Measurements from ENCODE around the gene ELP4. TPM values are rescaled to one million over a fixed set of nuclear protein-coding genes. Genes with fewer than 3 reads are reported as not detected.
"Not testable (repeated sequence)": the region's sequence is repeated elsewhere in the genome, so short reads cannot be mapped to it uniquely, and the experiment has no call there.

The ELP4 gene
- total RNA-seq, 5 donors from 2014 or later (not counting 1 experiment from before 2014, with no cell fraction given) = 15.9 to 22.2 (median 17.2) TPM

DNA sequence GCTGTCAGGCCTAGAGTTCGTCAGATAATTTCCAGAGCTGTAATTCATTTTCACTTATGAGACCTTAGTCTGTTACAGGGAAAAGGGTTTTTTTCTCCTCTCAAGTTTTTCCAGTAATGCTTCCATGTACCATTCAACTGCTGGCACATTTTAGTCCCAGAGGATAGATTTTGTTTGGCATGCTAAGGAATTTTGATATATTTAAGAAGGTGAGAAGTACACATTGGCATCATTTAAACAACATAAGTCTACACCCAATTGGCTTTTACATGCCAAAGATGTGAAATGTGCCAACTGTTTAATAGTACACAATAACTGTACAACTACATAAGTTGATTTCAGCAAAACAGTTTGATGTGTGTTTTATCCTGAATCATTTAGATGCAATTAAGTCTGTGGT, 230.6 kb downstream of the ELP4 start:
- H3K27me3 Mint-ChIP-seq = no peaks in the 10 kb centered on the region
- no peaks in the 10 kb centered on the region for H3K4me1 Mint-ChIP-seq
- ChIA-PET CTCF (no interaction called here), POLR2A (no interaction called here)
- H3K4me3 Mint-ChIP-seq = no peak overlapping the region
- ATAC-seq (replicated peaks in 1 of 4) (no peak), DNase-seq (no peak)
- Histone ChIP-seq H3K4me1 (ENCODE audit: control insufficient read depth in 1 of 2, extremely low read depth in 1 of 2, insufficient read depth in 2 of 2, low read length in 2 of 2) (no peaks in the 10 kb centered on the region), H3K4me3 (ENCODE audit: control insufficient read depth in 1 of 2, extremely low read depth in 1 of 2, low read length in 1 of 2) (no peak overlapping the region), H3K9me3 (peaks cover 6% of the 10 kb centered on the region), H3K27me3 (replicated peaks in 1 of 2; ENCODE audit: control insufficient read depth in 2 of 2, extremely low read depth in 1 of 2, insufficient read depth in 2 of 2, low read length in 1 of 2) (no peaks in the 10 kb centered on the region), H3K36me3 (ENCODE audit: control insufficient read depth in 2 of 2, extremely low read depth in 1 of 2, insufficient read depth in 1 of 2, low read length in 1 of 2) (no peaks in the 10 kb centered on the region), H3K27ac (ENCODE audit: low read length) (no peak overlapping the region)
- peaks cover 7 to 31% (median 16%) of the 10 kb centered on the region in 3 donors for H3K9me3 Mint-ChIP-seq
- no CpG with 5 or more reads among the region's 1 CpG for WGBS (ENCODE audit: insufficient coverage)
- H3K36me3 Mint-ChIP-seq = peaks cover 28% of the 10 kb centered on the region
- no peak overlapping the region for H3K27ac Mint-ChIP-seq

DNA sequence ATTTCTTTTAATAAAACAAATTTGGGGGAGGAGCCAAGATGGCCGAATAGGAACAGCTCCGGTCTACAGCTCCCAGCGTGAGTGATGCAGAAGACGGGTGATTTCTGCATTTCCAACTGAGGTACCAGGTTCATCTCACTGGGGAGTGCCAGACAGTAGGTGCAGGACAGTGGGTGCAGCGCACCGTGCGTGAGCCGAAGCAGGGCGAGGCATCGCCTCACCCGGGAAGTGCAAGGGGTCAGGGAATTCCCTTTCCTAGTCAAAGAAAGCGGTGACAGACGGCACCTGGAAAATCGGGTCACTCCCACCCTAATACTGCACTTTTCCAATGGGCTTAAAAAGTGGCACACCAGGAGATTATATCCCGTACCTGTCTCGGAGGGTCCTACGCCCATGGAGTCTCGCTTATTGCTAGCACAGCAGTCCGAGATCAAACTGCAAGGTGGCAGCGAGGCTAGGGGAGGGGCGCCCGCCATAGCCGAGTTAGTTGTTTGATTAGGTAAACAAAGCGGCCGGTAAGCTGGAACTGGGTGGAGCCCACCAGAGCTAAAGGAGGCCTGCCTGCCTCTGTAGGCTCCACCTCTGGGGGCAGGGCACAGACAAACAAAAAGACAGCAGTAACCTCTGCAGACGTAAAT, 231.3 kb downstream of the ELP4 start:
- H3K27ac ChIP-seq (ENCODE audit: low read length); CTCF ChIA-PET; H3K36me3 ChIP-seq (ENCODE audit: control insufficient read depth in 2 of 2, extremely low read depth in 1 of 2, insufficient read depth in 1 of 2, low read length in 1 of 2); H3K4me3 Mint-ChIP-seq; ATAC-seq (replicated peaks in 1 of 4); H3K27ac Mint-ChIP-seq; H3K4me3 ChIP-seq (ENCODE audit: control insufficient read depth in 1 of 2, extremely low read depth in 1 of 2, low read length in 1 of 2); H3K27me3 Mint-ChIP-seq; DNase-seq; POLR2A ChIA-PET; H3K27me3 ChIP-seq (replicated peaks in 1 of 2; ENCODE audit: control insufficient read depth in 2 of 2, extremely low read depth in 1 of 2, insufficient read depth in 2 of 2, low read length in 1 of 2); H3K4me1 ChIP-seq (ENCODE audit: control insufficient read depth in 1 of 2, extremely low read depth in 1 of 2, insufficient read depth in 2 of 2, low read length in 2 of 2); H3K4me1 Mint-ChIP-seq; H3K9me3 ChIP-seq: not testable (repeated sequence)
- Mint-ChIP-seq H3K36me3 (peaks cover 25% of the 10 kb centered on the region), H3K9me3 (peaks cover 7 to 29% (median 15%) of the 10 kb centered on the region in 3 donors)
- 97% methylated on average over 14 of the region's 26 CpGs for WGBS (ENCODE audit: insufficient coverage)

DNA sequence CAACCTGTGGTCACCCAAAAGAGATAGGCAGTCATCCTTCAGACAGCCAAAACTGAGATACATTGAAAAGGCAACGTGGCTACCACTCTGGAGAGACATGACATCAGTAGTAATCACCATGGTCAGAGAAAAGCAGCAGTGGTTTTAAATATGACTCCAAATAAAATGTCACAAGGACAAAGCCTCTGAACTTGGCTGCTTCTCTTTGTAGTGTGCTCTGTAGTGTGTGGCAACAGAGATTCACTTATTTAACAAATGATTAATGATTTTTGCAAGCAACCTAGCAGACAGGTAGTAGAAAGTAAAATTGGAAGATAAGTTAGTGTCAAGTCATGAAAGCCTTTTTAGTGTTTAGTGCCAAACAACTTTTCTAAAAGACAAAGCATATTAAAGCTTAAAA, 238.0 kb downstream of the ELP4 start:
- Mint-ChIP-seq H3K4me3 (no peak overlapping the region), H3K4me1 (no peaks in the 10 kb centered on the region), H3K27ac (no peak overlapping the region), H3K9me3 (peaks cover 0 to 9% (median 7%) of the 10 kb centered on the region in 3 donors), H3K27me3 (no peaks in the 10 kb centered on the region), H3K36me3 (peaks cover 4% of the 10 kb centered on the region)
- no peak overlapping the region for H3K27ac ChIP-seq (ENCODE audit: low read length)
- no peaks in the 10 kb centered on the region for H3K27me3 ChIP-seq (replicated peaks in 1 of 2; ENCODE audit: control insufficient read depth in 2 of 2, extremely low read depth in 1 of 2, insufficient read depth in 2 of 2, low read length in 1 of 2)
- H3K36me3 ChIP-seq (ENCODE audit: control insufficient read depth in 2 of 2, extremely low read depth in 1 of 2, insufficient read depth in 1 of 2, low read length in 1 of 2) = no peaks in the 10 kb centered on the region
- no peaks in the 10 kb centered on the region for H3K4me1 ChIP-seq (ENCODE audit: control insufficient read depth in 1 of 2, extremely low read depth in 1 of 2, insufficient read depth in 2 of 2, low read length in 2 of 2)
- no peaks in the 10 kb centered on the region for H3K9me3 ChIP-seq
- ChIA-PET POLR2A (no interaction called here), CTCF (no interaction called here)
- 60% methylated on average over 1 of the region's 1 CpG for WGBS (ENCODE audit: insufficient coverage)
- H3K4me3 ChIP-seq (ENCODE audit: control insufficient read depth in 1 of 2, extremely low read depth in 1 of 2, low read length in 1 of 2) = no peak overlapping the region
- no peak for DNase-seq
- no peak for ATAC-seq (replicated peaks in 1 of 4)

DNA sequence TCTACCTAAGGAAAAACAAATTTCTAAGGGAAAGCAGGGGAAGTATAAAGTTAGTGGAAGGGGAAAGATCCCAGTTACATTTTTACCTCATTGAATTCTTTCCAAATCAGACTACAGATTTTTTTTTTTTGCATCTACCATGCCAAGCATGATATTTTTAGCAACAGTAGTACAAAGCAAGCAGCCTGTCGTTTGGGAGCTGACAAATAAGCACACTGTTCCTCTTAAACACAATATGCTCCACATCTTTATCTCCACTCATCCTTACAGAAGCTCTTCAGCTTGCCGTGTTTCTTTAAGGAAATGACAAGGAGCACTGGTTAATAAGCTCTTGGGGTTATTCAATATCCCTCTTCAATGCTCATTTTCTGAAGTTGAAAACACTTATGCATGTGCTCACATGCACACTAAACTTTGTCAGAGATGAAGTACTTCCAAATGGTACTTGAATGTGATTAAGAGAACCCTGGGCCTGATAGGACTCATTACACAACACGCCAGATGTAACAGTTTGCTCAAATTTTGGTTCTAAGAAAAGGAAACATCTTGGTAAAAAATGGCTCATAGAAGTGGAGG, 247.8 kb downstream of the ELP4 start:
- no peak overlapping the region for H3K27ac ChIP-seq (ENCODE audit: low read length)
- Mint-ChIP-seq H3K27me3 (no peaks in the 10 kb centered on the region), H3K27ac (no peak overlapping the region), H3K36me3 (peaks cover 12% of the 10 kb centered on the region), H3K9me3 (no peaks in the 10 kb centered on the region), H3K4me3 (no peak overlapping the region), H3K4me1 (no peaks in the 10 kb centered on the region)
- no peaks in the 10 kb centered on the region for H3K9me3 ChIP-seq
- no peak overlapping the region for H3K4me3 ChIP-seq (ENCODE audit: control insufficient read depth in 1 of 2, extremely low read depth in 1 of 2, low read length in 1 of 2)
- DNase-seq (no peak), ATAC-seq (replicated peaks in 1 of 4) (no peak)
- WGBS (ENCODE audit: insufficient coverage) = no CpG with 5 or more reads among the region's 3 CpGs
- no peaks in the 10 kb centered on the region for H3K4me1 ChIP-seq (ENCODE audit: control insufficient read depth in 1 of 2, extremely low read depth in 1 of 2, insufficient read depth in 2 of 2, low read length in 2 of 2)
- ChIA-PET POLR2A (interaction anchor here in 1 of 2 donors (0.6 kb wide), 1 partner anchor 47 kb away, joined by 3 read pairs; no protein-coding TSS in a partner anchor), CTCF (no interaction called here)
- H3K27me3 ChIP-seq (replicated peaks in 1 of 2; ENCODE audit: control insufficient read depth in 2 of 2, extremely low read depth in 1 of 2, insufficient read depth in 2 of 2, low read length in 1 of 2) = no peaks in the 10 kb centered on the region
- H3K36me3 ChIP-seq (ENCODE audit: control insufficient read depth in 2 of 2, extremely low read depth in 1 of 2, insufficient read depth in 1 of 2, low read length in 1 of 2) = no peaks in the 10 kb centered on the region

DNA sequence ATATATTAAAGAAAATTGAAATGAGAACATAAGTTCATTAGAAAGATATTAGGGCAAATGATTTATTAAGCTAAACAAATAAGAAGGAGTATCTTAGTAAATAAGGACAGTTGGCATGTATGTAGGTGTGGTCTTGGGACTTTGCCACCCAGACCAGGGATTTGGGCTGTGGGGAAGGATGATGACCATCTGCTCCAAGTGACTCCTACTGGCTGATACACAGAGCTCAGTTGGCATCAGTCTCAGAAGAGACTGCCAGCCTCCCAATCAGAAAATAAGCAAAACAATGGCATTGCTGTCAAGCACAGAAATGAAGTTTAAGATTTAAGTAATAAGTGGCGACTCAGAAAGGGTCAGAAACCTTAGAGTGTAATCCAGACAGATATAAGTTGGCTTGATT, 252.1 kb downstream of the ELP4 start:
- no peak for ATAC-seq (replicated peaks in 1 of 4)
- Mint-ChIP-seq H3K36me3 (peaks cover 8% of the 10 kb centered on the region), H3K9me3 (no peaks in the 10 kb centered on the region), H3K27me3 (no peaks in the 10 kb centered on the region), H3K4me3 (no peak overlapping the region), H3K4me1 (no peaks in the 10 kb centered on the region), H3K27ac (no peak overlapping the region)
- H3K9me3 ChIP-seq = no peaks in the 10 kb centered on the region
- no peaks in the 10 kb centered on the region for H3K27me3 ChIP-seq (replicated peaks in 1 of 2; ENCODE audit: control insufficient read depth in 2 of 2, extremely low read depth in 1 of 2, insufficient read depth in 2 of 2, low read length in 1 of 2)
- 80% methylated on average over 1 of the region's 1 CpG for WGBS (ENCODE audit: insufficient coverage)
- no peak overlapping the region for H3K27ac ChIP-seq (ENCODE audit: low read length)
- ChIA-PET CTCF (no interaction called here), POLR2A (interaction anchor here in 1 of 2 donors (0.6 kb wide), 1 partner anchor 302 kb away, joined by 3 read pairs; no protein-coding TSS in a partner anchor)
- H3K4me3 ChIP-seq (ENCODE audit: control insufficient read depth in 1 of 2, extremely low read depth in 1 of 2, low read length in 1 of 2) = no peak overlapping the region
- DNase-seq = no peak
- no peaks in the 10 kb centered on the region for H3K36me3 ChIP-seq (ENCODE audit: control insufficient read depth in 2 of 2, extremely low read depth in 1 of 2, insufficient read depth in 1 of 2, low read length in 1 of 2)
- no peaks in the 10 kb centered on the region for H3K4me1 ChIP-seq (ENCODE audit: control insufficient read depth in 1 of 2, extremely low read depth in 1 of 2, insufficient read depth in 2 of 2, low read length in 2 of 2)

DNA sequence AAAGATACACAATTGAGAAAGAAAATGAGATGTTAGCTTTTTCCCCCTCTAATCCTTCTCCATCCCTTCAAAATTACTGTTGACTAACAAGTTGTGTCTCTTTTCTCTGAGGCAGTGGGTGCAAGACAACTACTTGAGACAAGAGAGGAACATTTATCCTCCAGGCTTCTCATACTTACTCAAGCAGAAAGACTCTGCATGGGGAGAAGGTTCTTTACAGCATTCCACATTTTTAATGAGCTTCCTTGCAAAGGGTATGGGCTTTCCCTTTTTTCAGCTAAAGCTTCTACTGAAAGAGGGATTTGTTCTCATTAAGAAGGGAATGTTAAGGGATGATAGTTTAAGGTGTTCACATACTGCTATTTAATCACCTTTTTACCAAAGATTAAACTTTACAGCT, 253.7 kb downstream of the ELP4 start:
- Histone ChIP-seq H3K4me1 (ENCODE audit: control insufficient read depth in 1 of 2, extremely low read depth in 1 of 2, insufficient read depth in 2 of 2, low read length in 2 of 2) (no peaks in the 10 kb centered on the region), H3K4me3 (ENCODE audit: control insufficient read depth in 1 of 2, extremely low read depth in 1 of 2, low read length in 1 of 2) (no peak overlapping the region), H3K9me3 (no peaks in the 10 kb centered on the region), H3K27ac (ENCODE audit: low read length) (no peak overlapping the region), H3K27me3 (replicated peaks in 1 of 2; ENCODE audit: control insufficient read depth in 2 of 2, extremely low read depth in 1 of 2, insufficient read depth in 2 of 2, low read length in 1 of 2) (no peaks in the 10 kb centered on the region), H3K36me3 (ENCODE audit: control insufficient read depth in 2 of 2, extremely low read depth in 1 of 2, insufficient read depth in 1 of 2, low read length in 1 of 2) (no peaks in the 10 kb centered on the region)
- ATAC-seq (replicated peaks in 1 of 4) = no peak
- ChIA-PET CTCF (interaction anchor here in 1 of 2 donors (1.0 kb wide), 1 partner anchor 13 kb away, joined by 5 read pairs; no protein-coding TSS in a partner anchor), POLR2A (interaction anchor here in 1 of 2 donors (1.0 kb wide), 1 partner anchor 14 kb away, joined by 5 read pairs; no protein-coding TSS in a partner anchor)
- Mint-ChIP-seq H3K4me3 (no peak overlapping the region), H3K4me1 (no peaks in the 10 kb centered on the region), H3K27ac (no peak overlapping the region), H3K27me3 (no peaks in the 10 kb centered on the region), H3K9me3 (no peaks in the 10 kb centered on the region), H3K36me3 (peaks cover 8% of the 10 kb centered on the region)
- DNase-seq = no peak

Measured in T-cell (primary cell).